DOHH2 (cell line): ENCODE data around the gene CARM1.

Experiments
- H3F3A ChIP-seq: fragments of 200-600 bp; sonication (generic), shearing (Covaris generic); 2 replicates; pipeline ENCODE4 v1.6.0; 2016; ENCODE audit warnings: antibody characterized with exemption, mild to moderate bottlenecking; ENCODE audit not compliant: control insufficient read depth, insufficient read depth
- H3K27ac ChIP-seq: fragments of 200-600 bp; sonication (generic); 2 replicates; pipeline ENCODE4 v1.5.1; 2014; ENCODE audit warnings: low read depth, mild to moderate bottlenecking, low read length, moderate library complexity
- H3K27me3 ChIP-seq: fragments of 200-600 bp; sonication (generic); 2 replicates; pipeline ENCODE4 v1.6.1; 2014; ENCODE audit warnings: mild to moderate bottlenecking, low read length, mixed read lengths; ENCODE audit not compliant: control insufficient read depth
- H3K36me3 ChIP-seq: fragments of 200-600 bp; sonication (generic); 2 replicates; pipeline ENCODE4 v1.6.1; 2014; ENCODE audit warnings: mild to moderate bottlenecking, low read length, moderate library complexity, mixed read lengths; ENCODE audit not compliant: control insufficient read depth
- H3K4me1 ChIP-seq: fragments of 200-600 bp; sonication (generic); 2 replicates; pipeline ENCODE4 v1.6.1; 2014; ENCODE audit warnings: mild to moderate bottlenecking, low read length, mixed read lengths; ENCODE audit not compliant: control insufficient read depth
- H3K4me2 ChIP-seq: fragments of 200-600 bp; sonication (generic); 2 replicates; pipeline ENCODE4 v1.6.0; 2014; ENCODE audit warnings: mild to moderate bottlenecking, low read length, moderate library complexity
- H3K4me3 ChIP-seq: fragments of 200-600 bp; sonication (generic); 2 replicates; pipeline ENCODE4 v1.5.1; 2014; ENCODE audit warnings: mild to moderate bottlenecking, low read length, mixed read lengths
- H3K79me2 ChIP-seq: fragments of 200-600 bp; sonication (generic); 2 replicates; pipeline ENCODE4 v1.6.1; 2014; ENCODE audit warnings: mild to moderate bottlenecking, low read length, mixed read lengths; ENCODE audit not compliant: control insufficient read depth
- H3K9me2 ChIP-seq: fragments of 200-600 bp; sonication (generic); replicated peaks from 2 replicates; pipeline ENCODE4 v1.6.1; 2014; ENCODE audit warnings: mild to moderate bottlenecking, low read length, mixed read lengths; ENCODE audit not compliant: control insufficient read depth
- H3K9me3 ChIP-seq: fragments of 200-600 bp; sonication (generic); 2 replicates; pipeline ENCODE4 v1.6.1; 2014; ENCODE audit warnings: antibody characterized with exemption, low read length, mixed read lengths; ENCODE audit not compliant: control insufficient read depth, insufficient read depth
- H4K20me1 ChIP-seq: fragments of 200-600 bp; sonication (generic); 2 replicates; pipeline ENCODE4 v1.6.0; 2014; ENCODE audit warnings: low read depth, mild to moderate bottlenecking, antibody characterized with exemption, low read length, moderate library complexity; ENCODE audit not compliant: control insufficient read depth, insufficient read depth
- CTCF ChIP-seq: fragments of 200-600 bp; sonication (generic); IDR thresholded peaks from one replicate; pipeline ENCODE4 v1.5.1; 2014; ENCODE audit warnings: antibody characterized with exemption, mild to moderate bottlenecking, low read depth, low read length; ENCODE audit not compliant: poor library complexity, severe bottlenecking
- EZH2phosphoT487 ChIP-seq: fragments of 200-600 bp; sonication (generic); IDR thresholded peaks from 2 replicates; pipeline ENCODE4 v1.6.1; 2017; ENCODE audit warnings: borderline replicate concordance, mild to moderate bottlenecking, antibody characterized with exemption, low read length, moderate library complexity, mixed read lengths

The CARM1 gene

GRCh38 chr19:10878253-10878652 is 6.9 kb downstream of the CARM1 start:
- Histone ChIP-seq H3K9me2 (no peaks in the 10 kb centered on the region), H3K9me3 (no peaks in the 10 kb centered on the region), H3K4me2 (peak overlapping the region; percentile 69), H4K20me1 (no peaks in the 10 kb centered on the region), H3K79me2 (peaks cover 99% of the 10 kb centered on the region), H3K27ac (peak overlapping the region; percentile 69), H3K4me1 (peaks cover 51% of the 10 kb centered on the region), H3F3A (peaks cover 10% of the 10 kb centered on the region), H3K4me3 (peak overlapping the region; percentile 67), H3K27me3 (no peaks in the 10 kb centered on the region), H3K36me3 (peaks cover 22% of the 10 kb centered on the region)
- no peak for TF ChIP-seq EZH2phosphoT487
- TF ChIP-seq CTCF = no peak

GRCh38 chr19:10881403-10882107 is 10.2 kb downstream of the CARM1 start:
- 0 out of 2 replicates have a peak, but pooled peaks cover 5% of the 10 kb centered on the region for H4K20me1 ChIP-seq

GRCh38 chr19:10882108-10882457 is 10.7 kb downstream of the CARM1 start:
- Histone ChIP-seq H3K4me1 (peaks cover 30% of the 10 kb centered on the region), H3K27me3 (no peaks in the 10 kb centered on the region), H4K20me1 (0 out of 2 replicates have a peak, but pooled peaks cover 5% of the 10 kb centered on the region), H3K36me3 (peaks cover 17% of the 10 kb centered on the region), H3F3A (peaks cover 6% of the 10 kb centered on the region; the same call in 1 of the 2 replicates), H3K4me2 (no peak overlapping the region), H3K4me3 (no peak overlapping the region), H3K27ac (no peak overlapping the region), H3K9me3 (no peaks in the 10 kb centered on the region), H3K9me2 (no peaks in the 10 kb centered on the region), H3K79me2 (peaks cover 94% of the 10 kb centered on the region)
- no peak for TF ChIP-seq EZH2phosphoT487
- TF ChIP-seq CTCF = no peak

More at GRCh38 chr19:10881403-10882107, 10.2 kb downstream of the CARM1 start:
- Histone ChIP-seq H3K36me3 (peaks cover 17% of the 10 kb centered on the region), H3F3A (peaks cover 10% of the 10 kb centered on the region), H3K4me2 (no peak overlapping the region), H3K4me3 (no peak overlapping the region), H3K9me2 (no peaks in the 10 kb centered on the region), H3K79me2 (peaks cover 94% of the 10 kb centered on the region), H3K4me1 (peaks cover 34% of the 10 kb centered on the region), H3K27me3 (no peaks in the 10 kb centered on the region), H3K9me3 (no peaks in the 10 kb centered on the region), H3K27ac (no peak overlapping the region)
- TF ChIP-seq EZH2phosphoT487 (no peak), CTCF (no peak)
